Measurements from ENCODE around the gene ATP8B4.

Gene ATP8B4

GRCh38 chr15:50057196-50057595, 61.8 kb downstream of the ATP8B4 start:
- no peak overlapping the region for H2AFZ ChIP-seq (ENCODE audit: low read length)
- no peaks in the 10 kb centered on the region for H3K79me2 ChIP-seq (ENCODE audit: insufficient read depth, low read length)
- H3F3A ChIP-seq (ENCODE audit: insufficient read depth, low read length): no peaks in the 10 kb centered on the region

GRCh38 chr15:50055750-50056157, 63.3 kb downstream of the ATP8B4 start:
- no peaks in the 10 kb centered on the region for H3K9me3 ChIP-seq (ENCODE audit: low read length)
- H3K4me2 ChIP-seq (ENCODE audit: low read length): no peak overlapping the region
- no peak overlapping the region for H3K9ac ChIP-seq (ENCODE audit: low read length)
- no peak overlapping the region for H2AFZ ChIP-seq (ENCODE audit: low read length)
- H3K36me3 ChIP-seq (ENCODE audit: insufficient read depth, low read length): no peaks in the 10 kb centered on the region
- no peaks in the 10 kb centered on the region for H4K20me1 ChIP-seq (ENCODE audit: insufficient read depth, low read length)
- H3K4me1 ChIP-seq (ENCODE audit: insufficient read depth, low read length, severe bottlenecking): no peaks in the 10 kb centered on the region
- no peaks in the 10 kb centered on the region for H3K9me2 ChIP-seq (ENCODE audit: low read depth, low read length)
- no peak for TF ChIP-seq EZH2 (IDR thresholded peaks at IDR 0.05; ENCODE audit: borderline replicate concordance, low read length)
- TF ChIP-seq, protein P1, sequence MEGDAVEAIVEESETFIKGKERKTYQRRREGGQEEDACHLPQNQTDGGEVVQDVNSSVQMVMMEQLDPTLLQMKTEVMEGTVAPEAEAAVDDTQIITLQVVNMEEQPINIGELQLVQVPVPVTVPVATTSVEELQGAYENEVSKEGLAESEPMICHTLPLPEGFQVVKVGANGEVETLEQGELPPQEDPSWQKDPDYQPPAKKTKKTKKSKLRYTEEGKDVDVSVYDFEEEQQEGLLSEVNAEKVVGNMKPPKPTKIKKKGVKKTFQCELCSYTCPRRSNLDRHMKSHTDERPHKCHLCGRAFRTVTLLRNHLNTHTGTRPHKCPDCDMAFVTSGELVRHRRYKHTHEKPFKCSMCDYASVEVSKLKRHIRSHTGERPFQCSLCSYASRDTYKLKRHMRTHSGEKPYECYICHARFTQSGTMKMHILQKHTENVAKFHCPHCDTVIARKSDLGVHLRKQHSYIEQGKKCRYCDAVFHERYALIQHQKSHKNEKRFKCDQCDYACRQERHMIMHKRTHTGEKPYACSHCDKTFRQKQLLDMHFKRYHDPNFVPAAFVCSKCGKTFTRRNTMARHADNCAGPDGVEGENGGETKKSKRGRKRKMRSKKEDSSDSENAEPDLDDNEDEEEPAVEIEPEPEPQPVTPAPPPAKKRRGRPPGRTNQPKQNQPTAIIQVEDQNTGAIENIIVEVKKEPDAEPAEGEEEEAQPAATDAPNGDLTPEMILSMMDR (IDR thresholded peaks at IDR 0.05; ENCODE audit: low read length): no peak
- H3K27me3 ChIP-seq (ENCODE audit: insufficient read depth, low read length): no peaks in the 10 kb centered on the region
- H3K4me3 ChIP-seq (ENCODE audit: low read depth, low read length, poor library complexity, severe bottlenecking): no peak overlapping the region
- no peak overlapping the region for H3K27ac ChIP-seq (ENCODE audit: low read depth, low read length, poor library complexity, severe bottlenecking)
- no peaks in the 10 kb centered on the region for H3K79me2 ChIP-seq (ENCODE audit: insufficient read depth, low read length)
- no peaks in the 10 kb centered on the region for H3F3A ChIP-seq (ENCODE audit: insufficient read depth, low read length)

More at GRCh38 chr15:50057196-50057595, 61.8 kb downstream of the ATP8B4 start:
- Histone ChIP-seq H3K9me3 (ENCODE audit: low read length) (no peaks in the 10 kb centered on the region), H3K36me3 (ENCODE audit: insufficient read depth, low read length) (no peaks in the 10 kb centered on the region), H3K27ac (ENCODE audit: low read depth, low read length, poor library complexity, severe bottlenecking) (no peak overlapping the region), H3K4me2 (ENCODE audit: low read length) (no peak overlapping the region), H3K4me1 (ENCODE audit: insufficient read depth, low read length, severe bottlenecking) (no peaks in the 10 kb centered on the region), H4K20me1 (ENCODE audit: insufficient read depth, low read length) (no peaks in the 10 kb centered on the region), H3K9ac (ENCODE audit: low read length) (no peak overlapping the region), H3K9me2 (ENCODE audit: low read depth, low read length) (no peaks in the 10 kb centered on the region), H3K4me3 (ENCODE audit: low read depth, low read length, poor library complexity, severe bottlenecking) (no peak overlapping the region), H3K27me3 (ENCODE audit: insufficient read depth, low read length) (no peaks in the 10 kb centered on the region)
- no peak for TF ChIP-seq EZH2 (IDR thresholded peaks at IDR 0.05; ENCODE audit: borderline replicate concordance, low read length)
- TF ChIP-seq, protein P1 (IDR thresholded peaks at IDR 0.05; ENCODE audit: low read length): no peak

DNA sequence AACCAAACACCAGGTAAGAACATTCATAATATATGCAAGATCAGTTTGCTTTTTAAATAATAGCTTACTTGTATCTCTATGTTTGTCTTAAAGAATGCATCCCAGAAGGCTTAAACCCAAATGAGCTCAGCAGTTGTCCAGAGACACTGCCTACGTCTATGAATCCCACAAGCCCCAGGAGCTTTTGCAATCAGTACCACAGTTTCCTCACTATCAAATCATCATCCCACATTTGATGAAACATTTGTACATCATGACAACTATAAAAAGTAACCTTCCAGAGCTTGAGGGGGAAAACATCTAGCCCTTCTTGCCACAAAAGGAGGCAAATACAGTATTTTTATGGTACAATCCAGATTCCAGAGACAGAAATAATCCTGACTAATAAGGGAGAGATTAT, 63.7 kb downstream of the ATP8B4 start:
- Histone ChIP-seq H3K27ac (ENCODE audit: low read depth, low read length, poor library complexity, severe bottlenecking) (no peak overlapping the region), H3K9ac (ENCODE audit: low read length) (no peak overlapping the region), H3K4me1 (ENCODE audit: insufficient read depth, low read length, severe bottlenecking) (no peaks in the 10 kb centered on the region), H3K27me3 (ENCODE audit: insufficient read depth, low read length) (no peaks in the 10 kb centered on the region), H3F3A (ENCODE audit: insufficient read depth, low read length) (no peaks in the 10 kb centered on the region), H3K9me2 (ENCODE audit: low read depth, low read length) (no peaks in the 10 kb centered on the region), H3K79me2 (ENCODE audit: insufficient read depth, low read length) (no peaks in the 10 kb centered on the region), H3K36me3 (ENCODE audit: insufficient read depth, low read length) (no peaks in the 10 kb centered on the region), H3K9me3 (ENCODE audit: low read length) (no peaks in the 10 kb centered on the region), H3K4me2 (ENCODE audit: low read length) (no peak overlapping the region), H3K4me3 (ENCODE audit: low read depth, low read length, poor library complexity, severe bottlenecking) (no peak overlapping the region), H4K20me1 (ENCODE audit: insufficient read depth, low read length) (no peaks in the 10 kb centered on the region), H2AFZ (ENCODE audit: low read length) (no peak overlapping the region)
- TF ChIP-seq, protein P1 (IDR thresholded peaks at IDR 0.05; ENCODE audit: low read length): no peak
- no peak for TF ChIP-seq EZH2 (IDR thresholded peaks at IDR 0.05; ENCODE audit: borderline replicate concordance, low read length)
